Endothelial cell of umbilical vein (primary cell): ENCODE measurements around the gene NTN4.

Source experiments
- GATA2 ChIP-seq: IDR thresholded peaks from 2 replicates; pipeline ENCODE4 v1.7.0; 2011; ENCODE audit warnings: low read depth, mild to moderate bottlenecking, moderate library complexity, mixed read lengths, low read length; ENCODE audit not compliant: insufficient read length, insufficient read depth
- POLR2A ChIP-seq: IDR thresholded peaks from 2 replicates; pipeline ENCODE4 v1.6.1; 2012; ENCODE audit warnings: low read depth, mild to moderate bottlenecking, control low read depth, low read length
- POLR2AphosphoS5 ChIP-seq: IDR thresholded peaks from 2 replicates; pipeline ENCODE4 v1.6.1; 2012; ENCODE audit warnings: low read depth, mild to moderate bottlenecking, control low read depth, low read length, moderate library complexity; ENCODE audit not compliant: insufficient read depth
- TF ChIP-seq, protein P1 (sequence below), 2 donors: IDR thresholded peaks; 1 replicate in 1 of 2; 2 replicates in 1 of 2; pipeline ENCODE4 v1.5.1; 2011; ENCODE audit warnings: low read length in 2 of 2, mild to moderate bottlenecking in 2 of 2, moderate library complexity in 2 of 2, control low read depth in 1 of 2, inconsistent platforms in 1 of 2, low read depth in 1 of 2; ENCODE audit not compliant: insufficient read depth in 1 of 2; ENCODE audit errors: extremely low read depth in 1 of 2
- TF ChIP-seq, protein P2 (sequence below): IDR thresholded peaks from 2 replicates; pipeline ENCODE4 v1.6.1; 2011; ENCODE audit not compliant: insufficient read depth, insufficient read length

DNA sequence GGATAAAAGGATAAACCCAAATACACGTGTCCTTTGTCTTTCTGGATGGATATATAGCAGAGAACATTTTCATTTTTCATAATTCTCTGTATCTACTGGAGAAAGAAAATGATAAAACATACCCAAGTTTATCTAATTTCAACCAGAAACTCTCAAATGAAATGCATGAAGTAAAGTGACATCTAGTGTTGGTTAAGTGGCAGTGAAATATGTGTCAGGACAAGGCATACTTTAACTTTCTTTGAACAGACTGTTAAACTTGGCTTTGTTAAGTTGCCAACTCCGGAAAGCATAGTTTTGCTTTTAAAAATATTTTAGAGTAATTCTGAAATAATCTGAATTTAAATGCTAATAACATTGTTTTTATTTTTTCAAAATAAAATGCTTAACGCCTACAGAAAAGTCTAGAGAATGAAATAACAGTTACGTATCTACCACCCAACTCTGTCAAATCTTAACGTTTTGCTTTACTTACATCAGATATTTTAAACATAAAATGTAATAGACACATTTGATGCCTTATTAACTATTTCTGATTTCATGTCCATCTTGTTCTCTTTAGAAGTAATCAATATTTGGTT lies 25.2 kb upstream of the NTN4 start:
- TF ChIP-seq, protein P1, sequence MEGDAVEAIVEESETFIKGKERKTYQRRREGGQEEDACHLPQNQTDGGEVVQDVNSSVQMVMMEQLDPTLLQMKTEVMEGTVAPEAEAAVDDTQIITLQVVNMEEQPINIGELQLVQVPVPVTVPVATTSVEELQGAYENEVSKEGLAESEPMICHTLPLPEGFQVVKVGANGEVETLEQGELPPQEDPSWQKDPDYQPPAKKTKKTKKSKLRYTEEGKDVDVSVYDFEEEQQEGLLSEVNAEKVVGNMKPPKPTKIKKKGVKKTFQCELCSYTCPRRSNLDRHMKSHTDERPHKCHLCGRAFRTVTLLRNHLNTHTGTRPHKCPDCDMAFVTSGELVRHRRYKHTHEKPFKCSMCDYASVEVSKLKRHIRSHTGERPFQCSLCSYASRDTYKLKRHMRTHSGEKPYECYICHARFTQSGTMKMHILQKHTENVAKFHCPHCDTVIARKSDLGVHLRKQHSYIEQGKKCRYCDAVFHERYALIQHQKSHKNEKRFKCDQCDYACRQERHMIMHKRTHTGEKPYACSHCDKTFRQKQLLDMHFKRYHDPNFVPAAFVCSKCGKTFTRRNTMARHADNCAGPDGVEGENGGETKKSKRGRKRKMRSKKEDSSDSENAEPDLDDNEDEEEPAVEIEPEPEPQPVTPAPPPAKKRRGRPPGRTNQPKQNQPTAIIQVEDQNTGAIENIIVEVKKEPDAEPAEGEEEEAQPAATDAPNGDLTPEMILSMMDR (IDR thresholded peaks at IDR 0.05; ENCODE audit: extremely low read depth in 1 of 2, insufficient read depth in 1 of 2, low read depth in 1 of 2, low read length in 2 of 2) = peak; percentile 34 to 57
- TF ChIP-seq POLR2AphosphoS5 = no peak
- TF ChIP-seq POLR2A = no peak
- no peak for TF ChIP-seq GATA2
- TF ChIP-seq, protein P2, sequence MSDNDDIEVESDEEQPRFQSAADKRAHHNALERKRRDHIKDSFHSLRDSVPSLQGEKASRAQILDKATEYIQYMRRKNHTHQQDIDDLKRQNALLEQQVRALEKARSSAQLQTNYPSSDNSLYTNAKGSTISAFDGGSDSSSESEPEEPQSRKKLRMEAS = no peak
